Measurements from ENCODE around the gene TLE5.

Gene TLE5

GRCh38 chr19:3041761-3042620, 20.3 kb downstream of the TLE5 start:
- peaks cover 20% of the 10 kb centered on the region for H3K27me3 ChIP-seq (ENCODE audit: insufficient read depth, poor library complexity, severe bottlenecking)

GRCh38 chr19:3041327-3041726, 21.0 kb downstream of the TLE5 start:
- DNase-seq (ENCODE audit: low read depth in 1 of 2, low spot score in 1 of 2) = no peak
- Histone ChIP-seq H3K27ac (replicated peaks) (no peak overlapping the region), H3K4me3 (replicated peaks; ENCODE audit: insufficient read depth, low read length) (no peak overlapping the region), H3K27me3 (ENCODE audit: insufficient read depth, poor library complexity, severe bottlenecking) (peaks cover 17% of the 10 kb centered on the region)
- TF ChIP-seq GABPA (IDR thresholded peaks at IDR 0.05; ENCODE audit: low read depth) (no peak), CTCF (IDR thresholded peaks at IDR 0.05; ENCODE audit: insufficient read depth, low read length) (no peak), POLR2AphosphoS5 (IDR thresholded peaks at IDR 0.05; ENCODE audit: low read depth) (no peak)

More at GRCh38 chr19:3041761-3042620, 20.3 kb downstream of the TLE5 start:
- Histone ChIP-seq H3K27ac (replicated peaks) (no peak overlapping the region), H3K4me3 (replicated peaks; ENCODE audit: insufficient read depth, low read length) (no peak overlapping the region)
- DNase-seq (ENCODE audit: low read depth in 1 of 2, low spot score in 1 of 2) = no peak
- no peak for TF ChIP-seq REST (IDR thresholded peaks at IDR 0.05; ENCODE audit: insufficient replicate concordance, low read depth)
- no peak for TF ChIP-seq CTCF (IDR thresholded peaks at IDR 0.05; ENCODE audit: insufficient read depth, low read length)
- no peak for TF ChIP-seq SPI1 (IDR thresholded peaks at IDR 0.05; ENCODE audit: borderline replicate concordance, low read depth)
- no peak for TF ChIP-seq POLR2AphosphoS5 (IDR thresholded peaks at IDR 0.05; ENCODE audit: low read depth)
- TF ChIP-seq GABPA (IDR thresholded peaks at IDR 0.05; ENCODE audit: low read depth) = no peak

- Histone ChIP-seq H3K4me3 (replicated peaks; ENCODE audit: insufficient read depth, low read length) (no peak overlapping the region), H3K27me3 (ENCODE audit: insufficient read depth, poor library complexity, severe bottlenecking) (peaks cover 8% of the 10 kb centered on the region), H3K27ac (replicated peaks) (no peak overlapping the region)
- TF ChIP-seq REST (IDR thresholded peaks at IDR 0.05; ENCODE audit: insufficient replicate concordance, low read depth) (no peak), SPI1 (IDR thresholded peaks at IDR 0.05; ENCODE audit: borderline replicate concordance, low read depth) (no peak), POLR2AphosphoS5 (IDR thresholded peaks at IDR 0.05; ENCODE audit: low read depth) (no peak), CTCF (IDR thresholded peaks at IDR 0.05; ENCODE audit: insufficient read depth, low read length) (no peak), GABPA (IDR thresholded peaks at IDR 0.05; ENCODE audit: low read depth) (no peak)
- no peak for DNase-seq (ENCODE audit: low read depth in 1 of 2, low spot score in 1 of 2)
Observed at GRCh38 chr19:3039641-3040077, 22.6 kb downstream of the TLE5 start.
